Measurements from ENCODE around the gene FNBP1.

DNA sequence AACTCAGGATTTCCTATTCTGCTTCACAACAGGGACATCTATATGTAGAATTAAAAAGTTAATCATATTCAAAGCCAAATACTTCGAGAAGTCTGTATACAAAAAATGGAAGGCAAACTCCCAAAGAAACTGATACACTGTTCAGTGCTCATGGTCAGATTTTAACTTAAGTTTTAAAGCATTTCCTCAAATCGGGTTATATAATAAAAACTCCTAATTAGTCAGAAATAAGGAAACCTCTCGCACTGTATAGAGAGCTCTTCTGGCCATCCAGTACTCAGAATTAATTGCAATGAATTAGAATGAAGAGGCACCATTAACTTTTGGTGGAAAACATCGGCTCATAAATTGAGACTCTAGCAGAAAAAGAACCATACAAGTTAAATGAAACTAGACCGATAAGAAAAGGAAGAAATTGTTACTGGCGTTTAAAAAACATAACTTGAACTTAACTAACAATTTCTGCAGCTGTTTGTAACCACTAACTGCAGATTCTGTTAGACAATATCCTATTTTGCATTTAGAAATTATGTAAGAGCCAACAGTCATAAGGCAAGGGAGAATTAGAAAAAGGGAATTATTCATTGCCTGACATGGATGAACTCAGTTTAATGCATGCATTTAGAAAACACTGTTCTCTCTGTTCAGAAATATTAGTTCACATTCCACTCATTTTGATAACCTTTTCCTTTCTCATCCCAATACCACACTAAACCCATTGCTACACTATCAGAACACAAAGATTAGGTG is 96.6 kb downstream of the FNBP1 start:
- no peak for TF ChIP-seq CTCF (IDR thresholded peaks at IDR 0.05; ENCODE audit: low read depth, low read length, poor library complexity, severe bottlenecking)
- TF ChIP-seq EZH2phosphoT487 (IDR thresholded peaks at IDR 0.05; ENCODE audit: borderline replicate concordance, low read length), result no peak

Data from DOHH2 (cell line).